SK-N-SH (cell line): ENCODE measurements around the gene NSUN4. TPM values are rescaled to one million over a fixed set of nuclear protein-coding genes. Genes with fewer than 3 reads are reported as not detected.

Experiments
- CTCF ChIA-PET: fragments of 300-600, 350-600 bp; formaldehyde crosslinking; extraction: SDS; loops from one replicate; lab custom pipeline; 2021; lab: Yijun Ruan, JAX
- POLR2A ChIA-PET: fragments of 350-600 bp; sonication (Branson Sonifier 250); formaldehyde crosslinking; extraction: SDS; loops from one replicate; lab custom pipeline; 2020; ENCODE audit warnings: antibody characterized with exemption, inconsistent platforms; lab: Yijun Ruan, JAX
- DNase-seq: peaks from one replicate; pipeline ENCODE4 v3.0.0; 2012
- H2AFZ ChIP-seq: fragments of 200-600 bp; sonication (generic); 2 replicates; pipeline ENCODE4 v1.8.1; 2016; ENCODE audit warnings: antibody characterized with exemption, mild to moderate bottlenecking, low read depth
- H3F3A ChIP-seq: fragments of 200-600 bp; sonication (generic); replicated peaks from 2 replicates; pipeline ENCODE3; 2016; ENCODE audit warnings: antibody characterized with exemption, mild to moderate bottlenecking; ENCODE audit not compliant: insufficient read depth
- H3K27ac ChIP-seq, 2 experiments: fragments of 200-500 bp in 1 of 2; fragments of 200-600 bp in 1 of 2; sonication (Bioruptor generic) in 1 of 2; sonication (generic), shearing (Covaris generic) in 1 of 2; 2 replicates each; pipeline versions ENCODE4 v1.5.1 to v1.6.1; 2014 to 2016; ENCODE audit warnings: low read depth in 2 of 2, inconsistent platforms in 1 of 2, low read length in 1 of 2, mild to moderate bottlenecking in 1 of 2, mixed read lengths in 1 of 2
- H3K27me3 ChIP-seq: fragments of 200-600 bp; sonication (generic), shearing (Covaris generic); 2 replicates; pipeline ENCODE4 v1.6.1; 2016; ENCODE audit warnings: mixed run types; ENCODE audit not compliant: insufficient read depth
- H3K36me3 ChIP-seq, 2 experiments: fragments of 200-500 bp in 1 of 2; fragments of 200-600 bp in 1 of 2; sonication (Bioruptor generic) in 1 of 2; sonication (generic) in 1 of 2; replicated peaks in 1 of 2; 2 replicates each; pipeline versions ENCODE3 to v1.5.1; 2014 to 2016; ENCODE audit warnings: low read length in 1 of 2, mild to moderate bottlenecking in 1 of 2; ENCODE audit not compliant: insufficient read depth in 2 of 2, control insufficient read depth in 1 of 2
- H3K4me1 ChIP-seq, 2 experiments: fragments of 200-500 bp in 1 of 2; fragments of 200-600 bp in 1 of 2; sonication (Bioruptor generic) in 1 of 2; sonication (generic), shearing (Covaris generic) in 1 of 2; 2 replicates each; pipeline versions ENCODE4 v1.5.1 to v1.6.1; 2014 to 2016; ENCODE audit warnings: low read depth in 1 of 2, low read length in 1 of 2, mixed run types in 1 of 2; ENCODE audit not compliant: insufficient read depth in 2 of 2, control insufficient read depth in 1 of 2
- H3K4me2 ChIP-seq: fragments of 200-600 bp; sonication (generic), shearing (Covaris generic); 2 replicates; pipeline ENCODE4 v1.6.1; 2017; ENCODE audit warnings: mixed run types
- H3K4me3 ChIP-seq, 2 experiments: fragments of 200-500 bp in 1 of 2; fragments of 200-600 bp in 1 of 2; sonication (Bioruptor generic) in 1 of 2; sonication (generic), shearing (Covaris generic) in 1 of 2; 2 replicates each; pipeline versions ENCODE4 v1.5.1 to v1.8.1; 2014 to 2016; ENCODE audit warnings: low read depth in 2 of 2, inconsistent platforms in 1 of 2, low read length in 1 of 2, mild to moderate bottlenecking in 1 of 2, mixed read lengths in 1 of 2, moderate library complexity in 1 of 2
- H3K79me2 ChIP-seq: fragments of 200-600 bp; sonication (generic); 2 replicates; pipeline ENCODE4 v1.8.1; 2017; ENCODE audit warnings: mild to moderate bottlenecking; ENCODE audit not compliant: insufficient read depth
- H3K9ac ChIP-seq: fragments of 200-600 bp; sonication (generic); 2 replicates; pipeline ENCODE4 v1.6.1; 2017; ENCODE audit warnings: mixed run types
- H3K9me2 ChIP-seq: fragments of 200-600 bp; sonication (generic); 2 replicates; pipeline ENCODE4 v1.6.1; 2017; ENCODE audit warnings: mixed run types
- H3K9me3 ChIP-seq: fragments of 200-600 bp; sonication (generic); 2 replicates; pipeline ENCODE4 v1.6.1; 2017; ENCODE audit warnings: mixed run types, mild to moderate bottlenecking, moderate library complexity
- H4K20me1 ChIP-seq: fragments of 200-600 bp; sonication (generic); 2 replicates; pipeline ENCODE4 v1.6.1; 2017; ENCODE audit warnings: mild to moderate bottlenecking, mixed run types; ENCODE audit not compliant: insufficient read depth
- GABPA ChIP-seq: IDR thresholded peaks from 2 replicates; pipeline ENCODE4 v1.4.0; 2012; ENCODE audit warnings: low read depth, mild to moderate bottlenecking
- GATA2 ChIP-seq: sonication (generic); formaldehyde crosslinking; IDR thresholded peaks from 2 replicates; pipeline ENCODE4 v1.5.0; 2020; ENCODE audit warnings: mild to moderate bottlenecking, missing genetic modification reagents
- MEF2A ChIP-seq: IDR thresholded peaks from 2 replicates; pipeline ENCODE4 v1.4.0; 2012; ENCODE audit warnings: low read depth, borderline replicate concordance
- NRF1 ChIP-seq: IDR thresholded peaks from 2 replicates; pipeline ENCODE4 v1.6.1; 2012; ENCODE audit warnings: low read depth, mild to moderate bottlenecking, low read length
- RAD21 ChIP-seq: IDR thresholded peaks from 2 replicates; pipeline ENCODE4 v1.6.1; 2012; ENCODE audit warnings: mild to moderate bottlenecking, low read length
- RCOR1 ChIP-seq: fragments of 150-350 bp; IDR thresholded peaks from 2 replicates; pipeline ENCODE4 v1.6.1; 2017; ENCODE audit warnings: antibody characterized with exemption, low read length
- RXRA ChIP-seq: IDR thresholded peaks from 2 replicates; pipeline ENCODE4 v1.4.0; 2012; ENCODE audit warnings: low read depth, mild to moderate bottlenecking, borderline replicate concordance
- SMC3 ChIP-seq: IDR thresholded peaks from 2 replicates; pipeline ENCODE4 v1.6.1; 2012; ENCODE audit warnings: low read depth, low read length, improper control_type of control experiment
- TAF1 ChIP-seq: IDR thresholded peaks from 2 replicates; pipeline ENCODE4 v1.6.1; 2012; ENCODE audit warnings: low read depth, mild to moderate bottlenecking, low read length, moderate library complexity, borderline replicate concordance
- YY1 ChIP-seq: IDR thresholded peaks from 2 replicates; pipeline ENCODE4 v1.4.0; 2012; ENCODE audit warnings: low read depth, mild to moderate bottlenecking
- WGBS: methylation state at CpG from one replicate; pipeline ENCODE4 v1.1.6; 2017; ENCODE audit warnings: low lambda C conversion rate; 5-methylcytosine and 5-hydroxymethylcytosine counted together
- polyA plus RNA-seq, 3 experiments: library from polyadenylated mRNA; depleted of rRNA; stranded (reverse); fragments of >200 nt; gene quantifications; 2 replicates each; pipeline ENCODE4 v1.2.3, GENCODE V29; 2012
- TF ChIP-seq, protein P1 (sequence below): IDR thresholded peaks from 2 replicates; pipeline ENCODE4 v1.4.0; 2012; ENCODE audit warnings: low read depth
- TF ChIP-seq, protein P2 (sequence below): IDR thresholded peaks from 2 replicates; pipeline ENCODE4 v1.6.1; 2012; ENCODE audit warnings: mild to moderate bottlenecking, low read depth, low read length, moderate library complexity
- TF ChIP-seq, protein P3 (sequence below): fragments of 200-600 bp; sonication (generic); IDR thresholded peaks from 2 replicates; pipeline ENCODE4 v1.6.1; 2017; ENCODE audit warnings: antibody characterized with exemption, mild to moderate bottlenecking, moderate library complexity

NSUN4 gene
- polyA plus RNA-seq, 1 of the 3 experiments (the other 2 are of a cell fraction), result 14.7 TPM

DNA sequence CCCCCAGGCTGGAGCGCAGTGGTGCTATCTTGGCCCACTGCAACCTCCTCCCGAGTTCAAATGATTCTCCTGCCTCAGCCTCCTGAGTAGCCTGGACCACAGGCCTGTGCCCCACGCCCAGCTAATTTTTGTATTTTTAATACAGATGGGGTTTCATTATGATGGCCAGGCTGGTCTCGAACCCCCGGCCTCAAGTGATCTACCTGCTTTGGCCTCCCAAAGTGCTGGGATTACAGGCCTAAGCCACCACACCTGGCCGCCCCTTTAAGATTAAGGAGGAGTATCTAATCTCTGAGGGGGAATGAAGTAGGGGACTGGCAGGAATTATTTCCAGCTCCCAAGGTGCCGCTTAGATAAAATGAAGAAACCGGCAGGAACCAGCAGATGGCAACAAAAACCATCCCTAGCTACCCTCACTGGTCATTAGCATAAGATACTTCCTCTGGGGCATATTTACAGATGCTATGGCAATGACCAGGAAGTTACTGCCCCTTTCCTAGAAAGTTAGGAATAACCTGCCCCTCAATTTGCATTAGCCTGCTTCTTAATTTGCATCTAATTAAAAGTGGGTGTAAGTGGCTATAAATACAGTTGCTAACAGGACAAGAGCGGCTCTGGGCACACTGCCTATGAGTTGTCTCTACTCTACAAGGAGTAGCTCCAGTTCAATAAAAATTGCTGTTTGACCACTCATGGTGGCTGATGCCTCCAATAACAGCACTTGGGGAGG, 7.1 kb upstream of the NSUN4 start:
- Histone ChIP-seq H3K79me2 (no peaks in the 10 kb centered on the region), H3K27ac (no peak overlapping the region), H3K9me3 (no peaks in the 10 kb centered on the region), H3K9ac (no peak overlapping the region), H3K4me2 (no peak overlapping the region), H3K27me3 (no peaks in the 10 kb centered on the region), H3F3A (no peaks in the 10 kb centered on the region), H3K36me3 (no peaks in the 10 kb centered on the region), H3K4me3 (no peak overlapping the region), H3K9me2 (no peaks in the 10 kb centered on the region), H2AFZ (no peak overlapping the region), H3K4me1 (no peaks in the 10 kb centered on the region)
- ChIA-PET POLR2A (no interaction called here), CTCF (interaction anchor here (0.9 to 1.5 kb wide), 5 partner anchors 9 to 30 kb away, joined by 3 to 7 read pairs (median 4); partner anchors contain the start of genes LRRC41 and UQCRH)
- WGBS, result 85% methylated on average over 9 of the region's 9 CpGs
- peak; percentile 59 for DNase-seq
- TF ChIP-seq YY1 (no peak), GATA2 (CRISPR knock-in tag) (no peak), MEF2A (no peak), NRF1 (no peak), TAF1 (no peak), RAD21 (peak; percentile 53; the same call in 1 of the 2 replicates), GABPA (no peak), SMC3 (peak; percentile 18; the same call in 1 of the 2 replicates), RCOR1 (no peak), RXRA (no peak)
- TF ChIP-seq, protein P1, sequence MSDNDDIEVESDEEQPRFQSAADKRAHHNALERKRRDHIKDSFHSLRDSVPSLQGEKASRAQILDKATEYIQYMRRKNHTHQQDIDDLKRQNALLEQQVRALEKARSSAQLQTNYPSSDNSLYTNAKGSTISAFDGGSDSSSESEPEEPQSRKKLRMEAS, result no peak
- TF ChIP-seq, protein P2, sequence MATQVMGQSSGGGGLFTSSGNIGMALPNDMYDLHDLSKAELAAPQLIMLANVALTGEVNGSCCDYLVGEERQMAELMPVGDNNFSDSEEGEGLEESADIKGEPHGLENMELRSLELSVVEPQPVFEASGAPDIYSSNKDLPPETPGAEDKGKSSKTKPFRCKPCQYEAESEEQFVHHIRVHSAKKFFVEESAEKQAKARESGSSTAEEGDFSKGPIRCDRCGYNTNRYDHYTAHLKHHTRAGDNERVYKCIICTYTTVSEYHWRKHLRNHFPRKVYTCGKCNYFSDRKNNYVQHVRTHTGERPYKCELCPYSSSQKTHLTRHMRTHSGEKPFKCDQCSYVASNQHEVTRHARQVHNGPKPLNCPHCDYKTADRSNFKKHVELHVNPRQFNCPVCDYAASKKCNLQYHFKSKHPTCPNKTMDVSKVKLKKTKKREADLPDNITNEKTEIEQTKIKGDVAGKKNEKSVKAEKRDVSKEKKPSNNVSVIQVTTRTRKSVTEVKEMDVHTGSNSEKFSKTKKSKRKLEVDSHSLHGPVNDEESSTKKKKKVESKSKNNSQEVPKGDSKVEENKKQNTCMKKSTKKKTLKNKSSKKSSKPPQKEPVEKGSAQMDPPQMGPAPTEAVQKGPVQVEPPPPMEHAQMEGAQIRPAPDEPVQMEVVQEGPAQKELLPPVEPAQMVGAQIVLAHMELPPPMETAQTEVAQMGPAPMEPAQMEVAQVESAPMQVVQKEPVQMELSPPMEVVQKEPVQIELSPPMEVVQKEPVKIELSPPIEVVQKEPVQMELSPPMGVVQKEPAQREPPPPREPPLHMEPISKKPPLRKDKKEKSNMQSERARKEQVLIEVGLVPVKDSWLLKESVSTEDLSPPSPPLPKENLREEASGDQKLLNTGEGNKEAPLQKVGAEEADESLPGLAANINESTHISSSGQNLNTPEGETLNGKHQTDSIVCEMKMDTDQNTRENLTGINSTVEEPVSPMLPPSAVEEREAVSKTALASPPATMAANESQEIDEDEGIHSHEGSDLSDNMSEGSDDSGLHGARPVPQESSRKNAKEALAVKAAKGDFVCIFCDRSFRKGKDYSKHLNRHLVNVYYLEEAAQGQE, result no peak
- TF ChIP-seq, protein P3, sequence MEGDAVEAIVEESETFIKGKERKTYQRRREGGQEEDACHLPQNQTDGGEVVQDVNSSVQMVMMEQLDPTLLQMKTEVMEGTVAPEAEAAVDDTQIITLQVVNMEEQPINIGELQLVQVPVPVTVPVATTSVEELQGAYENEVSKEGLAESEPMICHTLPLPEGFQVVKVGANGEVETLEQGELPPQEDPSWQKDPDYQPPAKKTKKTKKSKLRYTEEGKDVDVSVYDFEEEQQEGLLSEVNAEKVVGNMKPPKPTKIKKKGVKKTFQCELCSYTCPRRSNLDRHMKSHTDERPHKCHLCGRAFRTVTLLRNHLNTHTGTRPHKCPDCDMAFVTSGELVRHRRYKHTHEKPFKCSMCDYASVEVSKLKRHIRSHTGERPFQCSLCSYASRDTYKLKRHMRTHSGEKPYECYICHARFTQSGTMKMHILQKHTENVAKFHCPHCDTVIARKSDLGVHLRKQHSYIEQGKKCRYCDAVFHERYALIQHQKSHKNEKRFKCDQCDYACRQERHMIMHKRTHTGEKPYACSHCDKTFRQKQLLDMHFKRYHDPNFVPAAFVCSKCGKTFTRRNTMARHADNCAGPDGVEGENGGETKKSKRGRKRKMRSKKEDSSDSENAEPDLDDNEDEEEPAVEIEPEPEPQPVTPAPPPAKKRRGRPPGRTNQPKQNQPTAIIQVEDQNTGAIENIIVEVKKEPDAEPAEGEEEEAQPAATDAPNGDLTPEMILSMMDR, result peak; percentile 35
- TF ChIP-seq, all 33 proteins: peak for 3
- H4K20me1 ChIP-seq, result no peaks in the 10 kb centered on the region
